ENCODE measurements around the gene TMUB1.

The TMUB1 gene

DNA sequence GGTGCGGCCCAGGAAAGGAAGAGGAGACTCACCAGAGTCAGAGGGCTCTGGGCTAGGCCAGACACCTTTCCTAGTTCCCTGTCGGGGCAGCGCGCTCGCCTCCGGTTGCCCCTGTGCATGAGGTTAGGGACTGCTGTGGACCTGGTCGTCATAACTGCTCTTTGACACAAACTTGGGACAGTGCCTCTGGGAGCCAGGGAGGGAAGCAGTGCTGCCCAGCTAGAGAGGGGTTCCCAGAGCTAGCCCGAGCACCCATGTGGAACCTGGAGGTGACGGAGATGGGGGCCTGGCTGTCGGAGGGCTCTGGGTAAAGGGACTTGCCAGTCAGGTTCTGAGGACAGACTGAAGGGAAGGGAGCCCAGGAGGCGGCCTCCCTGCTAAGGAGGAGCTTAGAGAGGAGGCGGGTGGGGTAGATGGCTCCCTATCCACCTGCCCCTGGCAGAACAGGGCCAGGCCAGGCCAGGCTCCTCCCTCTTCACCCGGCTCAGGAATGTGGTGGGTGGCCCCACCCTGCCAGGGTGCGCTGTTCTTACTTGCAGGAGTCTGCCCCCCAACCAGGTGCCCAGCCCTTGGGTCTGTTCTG is 32.6 kb upstream of the TMUB1 start:
- Histone ChIP-seq H2AFZ (ENCODE audit: low read length) (no peak overlapping the region), H3K27ac (ENCODE audit: low read length) (no peak overlapping the region), H3K36me3 (replicated peaks; ENCODE audit: insufficient read depth, low read length) (no peaks in the 10 kb centered on the region), H3K79me2 (ENCODE audit: low read length) (peaks cover 35% of the 10 kb centered on the region), H3K4me2 (ENCODE audit: low read depth, low read length) (no peak overlapping the region), H3K4me3 (ENCODE audit: low read length) (no peak overlapping the region), H3K9me2 (replicated peaks; ENCODE audit: insufficient read depth, low read length) (no peaks in the 10 kb centered on the region), H3K9me3 (replicated peaks; ENCODE audit: insufficient read depth, low read length) (no peaks in the 10 kb centered on the region), H3K9ac (ENCODE audit: low read length) (no peak overlapping the region), H3K27me3 (replicated peaks; ENCODE audit: insufficient read depth, low read length) (no peaks in the 10 kb centered on the region), H4K20me1 (ENCODE audit: insufficient read depth, low read length) (no peaks in the 10 kb centered on the region), H3F3A (ENCODE audit: insufficient read depth, low read length) (no peaks in the 10 kb centered on the region), H3K4me1 (ENCODE audit: low read length) (no peaks in the 10 kb centered on the region)
- DNase-seq = no peak
- TF ChIP-seq EZH2 (optimal IDR thresholded peaks at IDR 0.05; ENCODE audit: low read depth, low read length) (no peak), EZH2phosphoT487 (IDR thresholded peaks at IDR 0.05; ENCODE audit: low read length) (no peak)
- TF ChIP-seq, protein P1, sequence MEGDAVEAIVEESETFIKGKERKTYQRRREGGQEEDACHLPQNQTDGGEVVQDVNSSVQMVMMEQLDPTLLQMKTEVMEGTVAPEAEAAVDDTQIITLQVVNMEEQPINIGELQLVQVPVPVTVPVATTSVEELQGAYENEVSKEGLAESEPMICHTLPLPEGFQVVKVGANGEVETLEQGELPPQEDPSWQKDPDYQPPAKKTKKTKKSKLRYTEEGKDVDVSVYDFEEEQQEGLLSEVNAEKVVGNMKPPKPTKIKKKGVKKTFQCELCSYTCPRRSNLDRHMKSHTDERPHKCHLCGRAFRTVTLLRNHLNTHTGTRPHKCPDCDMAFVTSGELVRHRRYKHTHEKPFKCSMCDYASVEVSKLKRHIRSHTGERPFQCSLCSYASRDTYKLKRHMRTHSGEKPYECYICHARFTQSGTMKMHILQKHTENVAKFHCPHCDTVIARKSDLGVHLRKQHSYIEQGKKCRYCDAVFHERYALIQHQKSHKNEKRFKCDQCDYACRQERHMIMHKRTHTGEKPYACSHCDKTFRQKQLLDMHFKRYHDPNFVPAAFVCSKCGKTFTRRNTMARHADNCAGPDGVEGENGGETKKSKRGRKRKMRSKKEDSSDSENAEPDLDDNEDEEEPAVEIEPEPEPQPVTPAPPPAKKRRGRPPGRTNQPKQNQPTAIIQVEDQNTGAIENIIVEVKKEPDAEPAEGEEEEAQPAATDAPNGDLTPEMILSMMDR (IDR thresholded peaks at IDR 0.05; ENCODE audit: low read length) = no peak

DNA sequence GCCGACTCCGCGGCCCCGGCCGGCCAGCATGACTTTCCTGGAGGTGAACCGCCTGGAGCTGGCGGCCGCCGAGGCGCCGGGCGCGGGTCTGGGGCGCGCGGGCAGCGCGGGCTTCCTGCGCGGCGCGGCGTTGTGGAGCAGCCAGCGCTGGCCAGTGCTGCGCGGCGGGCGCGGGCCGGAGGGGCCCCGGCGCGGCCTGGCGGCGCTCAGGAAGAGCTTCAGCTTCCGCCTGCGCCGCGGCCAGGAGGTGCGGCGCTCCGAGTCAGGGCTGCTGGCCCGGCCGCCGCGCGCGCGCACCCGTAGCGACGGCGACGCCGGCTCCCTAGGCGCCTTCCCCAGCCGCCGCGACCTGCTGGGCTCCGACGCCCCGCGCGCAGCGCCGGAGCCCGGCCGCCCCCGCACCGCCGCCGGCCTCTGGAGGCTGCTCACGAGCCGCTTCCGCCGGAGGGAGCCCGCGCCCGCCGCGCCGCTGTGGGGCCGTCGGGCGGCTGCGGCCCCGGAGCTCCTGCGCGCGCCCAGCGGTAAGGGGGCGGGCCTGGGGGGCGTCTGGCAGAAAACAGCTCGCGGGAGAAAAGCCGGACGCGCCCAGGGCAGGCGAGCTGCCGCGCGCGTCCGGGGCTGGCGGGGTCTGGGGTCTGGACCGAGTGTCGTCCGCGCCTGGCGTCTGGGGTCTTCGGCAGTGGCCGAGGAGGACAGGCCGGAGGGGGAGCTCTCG is 32.0 kb upstream of the TMUB1 start:
- no peaks in the 10 kb centered on the region for H3K9me3 ChIP-seq (replicated peaks; ENCODE audit: insufficient read depth, low read length)
- no peak overlapping the region for H3K27ac ChIP-seq (ENCODE audit: low read length)
- peaks cover 35% of the 10 kb centered on the region for H3K79me2 ChIP-seq (ENCODE audit: low read length)
- no peak overlapping the region for H3K4me3 ChIP-seq (ENCODE audit: low read length)
- H2AFZ ChIP-seq (ENCODE audit: low read length) = no peak overlapping the region
- no peaks in the 10 kb centered on the region for H3F3A ChIP-seq (ENCODE audit: insufficient read depth, low read length)
- H3K4me2 ChIP-seq (ENCODE audit: low read depth, low read length) = no peak overlapping the region
- H3K27me3 ChIP-seq (replicated peaks; ENCODE audit: insufficient read depth, low read length) = no peaks in the 10 kb centered on the region
- no peak for DNase-seq
- H3K4me1 ChIP-seq (ENCODE audit: low read length) = no peaks in the 10 kb centered on the region
- no peaks in the 10 kb centered on the region for H3K9me2 ChIP-seq (replicated peaks; ENCODE audit: insufficient read depth, low read length)
- no peaks in the 10 kb centered on the region for H3K36me3 ChIP-seq (replicated peaks; ENCODE audit: insufficient read depth, low read length)
- no peak overlapping the region for H3K9ac ChIP-seq (ENCODE audit: low read length)
- TF ChIP-seq EZH2phosphoT487 (IDR thresholded peaks at IDR 0.05; ENCODE audit: low read length) (no peak), EZH2 (optimal IDR thresholded peaks at IDR 0.05; ENCODE audit: low read depth, low read length) (no peak)
- TF ChIP-seq, protein P1 (IDR thresholded peaks at IDR 0.05; ENCODE audit: low read length) = no peak
- H4K20me1 ChIP-seq (ENCODE audit: insufficient read depth, low read length) = peaks cover under 1% of the 10 kb centered on the region; the same call in 1 of the 2 replicates

GRCh38 chr7:151114151-151115090 is 31.1 kb upstream of the TMUB1 start:
- no peak overlapping the region for H3K27ac ChIP-seq (ENCODE audit: low read length)
- H3K9ac ChIP-seq (ENCODE audit: low read length) = no peak overlapping the region
- H3K9me3 ChIP-seq (replicated peaks; ENCODE audit: insufficient read depth, low read length) = no peaks in the 10 kb centered on the region
- no peaks in the 10 kb centered on the region for H3K9me2 ChIP-seq (replicated peaks; ENCODE audit: insufficient read depth, low read length)
- TF ChIP-seq, protein P1 (IDR thresholded peaks at IDR 0.05; ENCODE audit: low read length) = no peak
- TF ChIP-seq EZH2phosphoT487 (IDR thresholded peaks at IDR 0.05; ENCODE audit: low read length) = no peak
- no peaks in the 10 kb centered on the region for H3F3A ChIP-seq (ENCODE audit: insufficient read depth, low read length)
- no peaks in the 10 kb centered on the region for H3K4me1 ChIP-seq (ENCODE audit: low read length)
- H3K27me3 ChIP-seq (replicated peaks; ENCODE audit: insufficient read depth, low read length) = no peaks in the 10 kb centered on the region
- H3K4me2 ChIP-seq (ENCODE audit: low read depth, low read length) = no peak overlapping the region
- H3K36me3 ChIP-seq (replicated peaks; ENCODE audit: insufficient read depth, low read length) = no peaks in the 10 kb centered on the region
- no peak for DNase-seq
- no peak overlapping the region for H3K4me3 ChIP-seq (ENCODE audit: low read length)
- peaks cover 4% of the 10 kb centered on the region; the same call in 1 of the 2 replicates for H4K20me1 ChIP-seq (ENCODE audit: insufficient read depth, low read length)
- H2AFZ ChIP-seq (ENCODE audit: low read length) = no peak overlapping the region
- peaks cover 35% of the 10 kb centered on the region for H3K79me2 ChIP-seq (ENCODE audit: low read length)

All from MM.1S (cell line).